Fibroblast of pulmonary artery (primary cell): ENCODE measurements around the gene PCDHGC5.

ENCODE experiments used
- DNase-seq: peaks from one replicate; pipeline ENCODE4 v3.0.0-alpha.2; 2010; ENCODE audit warnings: low read depth
- H3K4me3 ChIP-seq: replicated peaks from 2 replicates; pipeline ENCODE4 v1.5.1; 2011; ENCODE audit warnings: low read depth, mild to moderate bottlenecking, control low read depth, low read length, moderate library complexity
- CTCF ChIP-seq: IDR thresholded peaks from 2 replicates; pipeline ENCODE4 v1.5.1; 2011; ENCODE audit warnings: mild to moderate bottlenecking, control low read depth, low read length, inconsistent platforms; ENCODE audit errors: missing control alignments

Gene PCDHGC5

GRCh38 chr5:141529873-141530272 is 41.0 kb downstream of the PCDHGC5 start:
- DNase-seq = no peak
- H3K4me3 ChIP-seq = no peak overlapping the region
- TF ChIP-seq CTCF = no peak

GRCh38 chr5:141532726-141533125 is 43.8 kb downstream of the PCDHGC5 start:
- no peak overlapping the region for H3K4me3 ChIP-seq
- TF ChIP-seq CTCF = no peak
- no peak for DNase-seq

GRCh38 chr5:141533897-141534296 is 45.0 kb downstream of the PCDHGC5 start:
- H3K4me3 ChIP-seq = no peak overlapping the region
- DNase-seq = no peak
- TF ChIP-seq CTCF = no peak

- TF ChIP-seq CTCF = no peak
- no peak overlapping the region for H3K4me3 ChIP-seq
- DNase-seq = no peak
These were observed 45.8 kb downstream of the PCDHGC5 start for GRCh38 chr5:141534492-141535213.
